Glutamatergic neuron (in vitro differentiated cells): ENCODE data around the gene PTPRC. TPM values are rescaled to one million over a fixed set of nuclear protein-coding genes. Genes with fewer than 3 reads are reported as not detected.

ENCODE experiments used
- DNase-seq: peaks from one replicate; pipeline ENCODE4 v3.0.0; 2022
- H3K27ac Mint-ChIP-seq: one replicate; pipeline ENCODE4 v1.8.0; 2020; ENCODE audit warnings: mild to moderate bottlenecking, mixed read lengths, inconsistent platforms; ENCODE audit not compliant: unreplicated experiment
- H3K27me3 Mint-ChIP-seq: one replicate; pipeline ENCODE4 v1.8.0; 2020; ENCODE audit warnings: mild to moderate bottlenecking, moderate library complexity, mixed read lengths, inconsistent platforms; ENCODE audit not compliant: unreplicated experiment
- H3K36me3 Mint-ChIP-seq: one replicate; pipeline ENCODE4 v1.8.0; 2020; ENCODE audit warnings: mild to moderate bottlenecking, mixed read lengths, inconsistent platforms; ENCODE audit not compliant: unreplicated experiment
- H3K4me1 Mint-ChIP-seq: one replicate; pipeline ENCODE4 v1.8.0; 2020; ENCODE audit warnings: mild to moderate bottlenecking, low read depth, mixed read lengths, inconsistent platforms; ENCODE audit not compliant: unreplicated experiment
- H3K4me3 Mint-ChIP-seq: one replicate; pipeline ENCODE4 v1.8.0; 2020; ENCODE audit warnings: mild to moderate bottlenecking, mixed read lengths, inconsistent platforms; ENCODE audit not compliant: unreplicated experiment
- H3K9me3 Mint-ChIP-seq: one replicate; pipeline ENCODE4 v1.8.0; 2020; ENCODE audit warnings: mild to moderate bottlenecking, moderate library complexity, mixed read lengths, inconsistent platforms; ENCODE audit not compliant: unreplicated experiment
- CTCF ChIP-seq: fragments of 200-600 bp; sonication (generic); IDR thresholded peaks from one replicate; pipeline ENCODE4 v1.5.0; 2021; ENCODE audit not compliant: partially characterized antibody, unreplicated experiment
- total RNA-seq: library from RNA; stranded (reverse); fragmentation: NEBNext Ultra II Directional; extraction: Animal tissue kit (Norgen Biotek cat#: 25700); gene quantifications from one replicate; pipeline ENCODE4 v1.2.1, GENCODE V29; 2021; ENCODE audit not compliant: unreplicated experiment

The PTPRC gene
- total RNA-seq, 1 donor from 2014 or later: not detected

- no peaks in the 10 kb centered on the region for H3K9me3 Mint-ChIP-seq
- no peaks in the 10 kb centered on the region for H3K4me1 Mint-ChIP-seq
- no peak for TF ChIP-seq CTCF
- H3K27me3 Mint-ChIP-seq: no peaks in the 10 kb centered on the region
- H3K27ac Mint-ChIP-seq: no peak overlapping the region
- DNase-seq: no peak
- no peak overlapping the region for H3K4me3 Mint-ChIP-seq
- H3K36me3 Mint-ChIP-seq: no peaks in the 10 kb centered on the region
Measured at GRCh38 chr1:198726455-198726854, 87.6 kb downstream of the PTPRC start.

GRCh38 chr1:198729195-198729863 is 90.5 kb downstream of the PTPRC start:
- Mint-ChIP-seq H3K4me1 (no peaks in the 10 kb centered on the region), H3K36me3 (no peaks in the 10 kb centered on the region), H3K27me3 (no peaks in the 10 kb centered on the region), H3K27ac (no peak overlapping the region), H3K4me3 (no peak overlapping the region), H3K9me3 (no peaks in the 10 kb centered on the region)
- no peak for TF ChIP-seq CTCF
- no peak for DNase-seq

GRCh38 chr1:198730952-198731351 is 92.1 kb downstream of the PTPRC start:
- H3K9me3 Mint-ChIP-seq: no peaks in the 10 kb centered on the region
- TF ChIP-seq CTCF: no peak
- no peaks in the 10 kb centered on the region for H3K36me3 Mint-ChIP-seq
- no peak for DNase-seq
- H3K4me1 Mint-ChIP-seq: no peaks in the 10 kb centered on the region
- no peaks in the 10 kb centered on the region for H3K27me3 Mint-ChIP-seq
- H3K4me3 Mint-ChIP-seq: no peak overlapping the region
- H3K27ac Mint-ChIP-seq: no peak overlapping the region

- Mint-ChIP-seq H3K9me3 (no peaks in the 10 kb centered on the region), H3K27ac (no peak overlapping the region), H3K27me3 (no peaks in the 10 kb centered on the region), H3K4me1 (no peaks in the 10 kb centered on the region), H3K36me3 (no peaks in the 10 kb centered on the region), H3K4me3 (no peak overlapping the region)
- no peak for TF ChIP-seq CTCF
- DNase-seq: no peak
Measured at GRCh38 chr1:198734323-198735008, 95.6 kb downstream of the PTPRC start.

- Mint-ChIP-seq H3K4me3 (no peak overlapping the region), H3K36me3 (no peaks in the 10 kb centered on the region), H3K4me1 (no peaks in the 10 kb centered on the region), H3K27ac (no peak overlapping the region), H3K9me3 (no peaks in the 10 kb centered on the region), H3K27me3 (no peaks in the 10 kb centered on the region)
- DNase-seq: no peak
- TF ChIP-seq CTCF: no peak
Measured at GRCh38 chr1:198741744-198742143, 102.9 kb downstream of the PTPRC start.
